ENCODE measurements around the gene SUGP1.
A peak's percentile ranks its signal among the peaks of the same experiment; 100 is the strongest.

SUGP1 gene

DNA sequence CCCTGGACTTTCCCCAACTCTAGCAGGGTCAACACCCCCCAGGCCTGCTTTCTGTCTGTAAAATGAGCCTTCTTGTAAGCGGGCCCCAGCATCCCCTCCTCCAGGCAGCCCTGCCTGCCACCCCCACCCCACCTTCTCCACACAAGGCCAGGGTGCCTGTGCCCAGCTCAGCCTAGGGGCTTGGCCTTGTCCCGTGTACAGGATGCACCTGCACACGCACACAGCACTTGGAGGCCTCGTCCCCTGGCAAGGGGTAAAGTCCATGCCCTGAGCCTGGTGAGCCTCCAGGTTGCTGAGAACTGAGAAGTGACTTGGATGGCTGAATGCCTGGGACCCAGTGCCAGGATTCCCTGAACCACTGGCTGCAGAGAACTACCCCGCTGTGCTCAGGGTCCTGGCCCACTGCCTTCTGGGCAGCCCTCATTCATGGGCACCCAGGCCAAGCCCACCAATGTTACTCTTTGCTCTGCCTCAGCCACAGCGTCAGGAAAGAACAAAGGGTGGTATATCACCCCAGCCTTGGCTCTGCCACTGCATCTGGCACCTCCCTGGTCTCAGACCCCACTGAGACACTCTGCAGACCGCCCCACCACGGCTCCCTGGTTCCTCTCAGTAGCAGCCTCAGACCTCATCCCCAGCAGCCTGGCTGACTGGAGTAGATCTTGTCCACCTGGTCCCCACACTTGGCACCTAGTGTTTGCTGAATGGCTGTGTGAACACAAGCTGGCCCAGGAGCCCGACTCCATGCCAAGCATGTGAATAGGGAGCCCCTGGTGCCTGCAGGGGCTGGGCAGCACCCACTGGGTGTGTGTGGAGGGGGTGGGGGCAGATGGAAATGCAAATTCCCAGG, 45.4 kb downstream of the SUGP1 start:
- CTCF ChIA-PET: interaction anchor here (1.0 kb wide), 1 partner anchor 12 kb away, joined by 3 read pairs; no protein-coding TSS in a partner anchor
- DNase-seq (ENCODE audit: low read depth, low spot score): no peak
- H3K4me3 ChIP-seq (ENCODE audit: low read depth, low read length): no peak overlapping the region
- TF ChIP-seq, protein P1, sequence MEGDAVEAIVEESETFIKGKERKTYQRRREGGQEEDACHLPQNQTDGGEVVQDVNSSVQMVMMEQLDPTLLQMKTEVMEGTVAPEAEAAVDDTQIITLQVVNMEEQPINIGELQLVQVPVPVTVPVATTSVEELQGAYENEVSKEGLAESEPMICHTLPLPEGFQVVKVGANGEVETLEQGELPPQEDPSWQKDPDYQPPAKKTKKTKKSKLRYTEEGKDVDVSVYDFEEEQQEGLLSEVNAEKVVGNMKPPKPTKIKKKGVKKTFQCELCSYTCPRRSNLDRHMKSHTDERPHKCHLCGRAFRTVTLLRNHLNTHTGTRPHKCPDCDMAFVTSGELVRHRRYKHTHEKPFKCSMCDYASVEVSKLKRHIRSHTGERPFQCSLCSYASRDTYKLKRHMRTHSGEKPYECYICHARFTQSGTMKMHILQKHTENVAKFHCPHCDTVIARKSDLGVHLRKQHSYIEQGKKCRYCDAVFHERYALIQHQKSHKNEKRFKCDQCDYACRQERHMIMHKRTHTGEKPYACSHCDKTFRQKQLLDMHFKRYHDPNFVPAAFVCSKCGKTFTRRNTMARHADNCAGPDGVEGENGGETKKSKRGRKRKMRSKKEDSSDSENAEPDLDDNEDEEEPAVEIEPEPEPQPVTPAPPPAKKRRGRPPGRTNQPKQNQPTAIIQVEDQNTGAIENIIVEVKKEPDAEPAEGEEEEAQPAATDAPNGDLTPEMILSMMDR (IDR thresholded peaks at IDR 0.05; ENCODE audit: insufficient read depth, low read length, missing control alignments): no peak
- POLR2A ChIA-PET: no interaction called here

DNA sequence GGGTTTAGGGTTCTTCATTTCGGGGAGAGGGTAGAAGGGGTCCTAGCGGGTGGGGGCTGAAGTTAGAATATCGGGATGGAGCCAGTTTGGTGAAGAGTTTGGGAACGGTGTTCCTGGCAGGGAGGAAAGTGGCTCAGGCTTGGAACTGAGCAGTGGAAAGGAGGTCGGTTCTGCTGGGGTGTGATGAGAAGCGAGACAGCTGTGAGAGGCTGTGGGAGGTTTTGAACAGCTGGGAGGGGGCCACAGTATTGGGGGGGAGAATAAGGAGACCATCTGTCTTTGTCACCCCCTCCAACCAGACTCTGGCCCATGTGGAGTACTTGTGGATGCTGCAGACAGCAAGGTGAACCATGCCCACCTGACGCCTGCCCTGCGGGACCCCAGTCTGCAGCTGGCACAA, 46.2 kb downstream of the SUGP1 start:
- TF ChIP-seq, protein P1 (IDR thresholded peaks at IDR 0.05; ENCODE audit: insufficient read depth, low read length, missing control alignments): no peak
- ChIA-PET CTCF (no interaction called here), POLR2A (interaction anchor here (0.6 kb wide), 1 partner anchor 44 kb away, joined by 3 read pairs; no protein-coding TSS in a partner anchor)
- DNase-seq (ENCODE audit: low read depth, low spot score): no peak
- no peak overlapping the region for H3K4me3 ChIP-seq (ENCODE audit: low read depth, low read length)

DNA sequence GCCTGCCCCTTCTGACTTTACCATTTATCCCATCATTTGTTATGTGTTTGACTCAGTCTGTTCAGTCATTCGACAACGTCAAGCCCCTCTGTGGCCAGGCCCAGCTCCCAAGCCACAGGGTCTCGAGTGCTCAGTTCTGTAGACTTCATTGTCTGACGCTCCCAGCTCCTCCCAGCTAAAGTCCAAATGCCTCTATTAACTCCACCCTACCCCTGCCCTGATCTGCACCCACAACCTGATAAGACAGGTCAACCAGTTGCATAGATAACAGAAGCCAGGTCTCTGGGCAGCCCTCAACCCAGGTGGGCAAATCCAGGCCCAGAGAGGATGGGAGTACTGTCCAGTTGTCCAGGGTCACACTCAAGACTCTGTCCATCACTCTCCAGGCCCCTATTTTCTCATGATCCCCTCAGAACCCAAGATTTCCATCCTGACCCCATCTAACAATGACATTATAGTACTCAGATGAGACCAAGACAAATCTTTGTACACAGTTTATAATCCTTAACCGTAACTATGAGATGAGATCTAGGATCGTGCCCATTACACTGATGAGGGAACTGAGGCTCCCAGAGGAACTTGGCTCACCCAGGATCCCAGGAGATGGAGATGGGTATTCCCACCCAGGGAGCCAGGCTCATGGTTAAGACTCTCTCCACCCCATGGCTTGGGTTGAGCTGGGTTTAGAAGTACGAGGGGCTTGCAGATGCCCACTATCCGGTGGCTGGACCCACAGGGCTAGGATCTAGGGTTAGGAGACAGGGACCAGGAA, 48.3 kb downstream of the SUGP1 start:
- ChIA-PET CTCF (no interaction called here), POLR2A (no interaction called here)
- no peak for DNase-seq (ENCODE audit: low read depth, low spot score)
- peak overlapping the region; percentile 49 for H3K4me3 ChIP-seq (ENCODE audit: low read depth, low read length)
- TF ChIP-seq, protein P1 (IDR thresholded peaks at IDR 0.05; ENCODE audit: insufficient read depth, low read length, missing control alignments): no peak

DNA sequence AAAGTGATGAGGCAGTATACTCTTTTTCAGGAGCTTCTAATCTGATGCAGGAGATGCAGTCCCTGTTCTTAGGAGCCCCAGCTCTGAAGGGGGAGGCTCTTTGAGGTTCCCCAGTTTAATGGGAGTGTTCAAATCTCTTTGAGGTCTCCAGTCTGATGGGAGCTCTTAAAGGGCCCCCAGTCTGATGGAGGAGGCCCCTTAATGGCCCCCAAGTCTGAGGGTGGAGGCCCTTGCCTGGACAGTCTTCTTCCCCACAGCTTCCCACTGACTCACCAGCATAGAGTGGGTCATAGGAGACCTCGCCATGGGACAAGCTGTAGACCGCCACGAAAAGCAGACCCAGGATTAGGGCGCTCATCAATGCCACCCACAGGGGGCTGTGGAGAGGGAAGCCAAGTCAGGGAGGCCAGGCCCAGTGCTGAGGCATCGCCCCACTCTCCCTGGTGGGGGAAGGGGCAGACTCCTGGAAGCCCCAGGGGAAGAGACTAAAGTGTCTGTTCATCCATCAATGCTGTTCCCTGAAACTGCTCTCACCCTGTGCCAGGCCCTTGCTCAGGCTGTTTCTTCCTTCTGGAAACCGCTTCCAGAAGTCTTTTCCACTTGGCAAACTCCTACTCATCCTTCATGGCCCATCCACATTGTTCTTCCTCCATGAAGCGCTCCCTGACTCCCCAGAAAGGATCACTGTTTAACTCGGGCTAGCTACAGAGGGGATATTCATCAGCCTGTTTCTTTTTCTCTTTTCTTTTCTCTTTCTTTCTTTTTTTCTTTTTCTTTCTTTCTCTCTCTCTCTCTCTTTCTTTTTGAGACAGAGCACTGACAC, 49.3 kb downstream of the SUGP1 start:
- ChIA-PET CTCF (no interaction called here), POLR2A (interaction anchor here (0.9 kb wide), 1 partner anchor 28 kb away, joined by 3 read pairs; no protein-coding TSS in a partner anchor)
- no peak overlapping the region for H3K4me3 ChIP-seq (ENCODE audit: low read depth, low read length)
- no peak for DNase-seq (ENCODE audit: low read depth, low spot score)
- TF ChIP-seq, protein P1 (IDR thresholded peaks at IDR 0.05; ENCODE audit: insufficient read depth, low read length, missing control alignments): no peak

DNA sequence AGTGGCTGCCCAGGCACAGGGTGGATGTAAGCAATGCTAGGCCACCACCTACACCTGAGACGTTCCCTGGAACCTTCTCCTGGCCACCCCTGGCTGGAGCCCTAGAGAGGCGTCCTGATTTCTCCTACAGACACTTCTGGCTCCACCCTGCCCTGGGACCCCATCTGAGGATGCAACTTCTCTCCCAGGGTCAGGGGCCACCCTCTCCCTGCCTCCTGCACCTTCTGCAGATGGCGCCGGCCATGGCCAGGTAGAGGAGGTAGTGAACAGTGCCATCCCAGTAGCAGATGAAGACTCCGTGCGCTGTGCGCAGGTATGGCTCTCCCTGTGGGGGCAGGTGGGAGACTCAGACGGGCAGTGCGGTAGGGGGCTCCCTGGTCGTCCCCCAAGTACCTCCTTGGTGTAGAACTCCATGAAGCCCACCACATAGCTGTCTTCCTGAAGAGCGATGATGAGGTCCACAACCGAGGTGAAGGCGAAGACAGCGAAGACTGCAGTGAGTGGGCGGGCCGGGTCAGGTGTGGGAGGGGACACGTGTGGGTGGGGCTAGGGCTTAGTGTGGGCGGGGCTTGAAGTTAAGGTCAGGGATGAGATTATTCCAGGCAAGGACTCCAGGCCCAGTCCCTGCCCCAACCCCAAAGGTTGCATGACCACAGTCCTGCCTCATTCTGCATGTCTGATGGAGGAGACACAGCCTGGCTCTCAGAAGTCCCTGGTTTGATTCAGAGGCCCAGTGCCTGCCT, 50.2 kb downstream of the SUGP1 start:
- POLR2A ChIA-PET: interaction anchor here (0.9 kb wide), 1 partner anchor 29 kb away, joined by 3 read pairs; no protein-coding TSS in a partner anchor
- TF ChIP-seq, protein P1 (IDR thresholded peaks at IDR 0.05; ENCODE audit: insufficient read depth, low read length, missing control alignments): no peak
- DNase-seq (ENCODE audit: low read depth, low spot score): no peak
- CTCF ChIA-PET: no interaction called here
- no peak overlapping the region for H3K4me3 ChIP-seq (ENCODE audit: low read depth, low read length)

Measured in AG04449 (cell line).